HG02840 (cell line): ENCODE data around the gene SLC19A1.

Source experiments
- ATAC-seq: cut with Tn5 transposase; IDR thresholded peaks from one replicate; pipeline ENCODE4 v1.9.1; 2021; ENCODE audit warnings: mild to moderate bottlenecking, moderate library complexity, moderate number of reproducible peaks; ENCODE audit not compliant: unreplicated experiment, low FRiP score

Gene SLC19A1

DNA sequence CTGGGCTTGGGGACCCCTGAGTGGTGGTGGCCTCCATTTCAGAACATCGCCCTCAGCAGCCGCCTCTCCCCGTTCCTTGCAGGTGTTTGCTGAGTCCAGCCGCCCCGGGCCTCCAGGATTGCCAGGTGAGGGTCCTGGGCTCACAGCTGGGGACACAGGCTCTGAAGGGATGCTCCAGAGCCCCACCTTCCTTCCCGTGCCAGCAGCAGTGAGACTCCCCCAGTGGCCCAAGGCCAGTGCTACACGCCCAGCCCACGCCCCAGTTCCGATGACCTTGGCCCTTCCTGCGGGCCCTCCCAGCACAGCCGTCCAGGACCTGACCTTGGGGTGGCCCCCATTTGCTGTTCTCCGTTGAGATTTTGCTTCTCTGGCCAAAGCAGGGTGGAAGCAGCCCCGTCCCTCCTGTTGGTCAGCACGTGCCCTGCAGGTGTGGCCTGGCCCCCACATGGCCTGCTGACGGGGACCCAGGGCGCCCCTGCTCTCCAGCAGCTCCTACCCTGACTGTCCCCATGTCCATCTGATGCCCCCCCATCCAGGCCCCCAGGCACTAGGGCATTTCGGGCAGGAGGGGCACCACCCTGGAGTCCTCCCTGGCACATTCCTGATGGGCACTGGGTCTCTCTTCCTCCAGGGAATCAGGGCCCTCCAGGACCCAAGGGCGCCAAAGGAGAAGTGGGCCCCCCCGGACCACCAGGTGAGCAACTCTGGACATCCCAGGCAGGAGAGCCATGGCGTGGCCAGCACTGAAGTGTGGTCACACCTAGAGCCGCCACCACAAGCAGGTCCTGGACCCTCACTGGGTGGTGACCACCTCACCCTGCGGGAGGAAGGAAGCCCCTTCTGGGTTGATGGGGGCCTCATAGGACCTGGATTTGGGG, 45.0 kb downstream of the SLC19A1 start:
- ATAC-seq: no peak

DNA sequence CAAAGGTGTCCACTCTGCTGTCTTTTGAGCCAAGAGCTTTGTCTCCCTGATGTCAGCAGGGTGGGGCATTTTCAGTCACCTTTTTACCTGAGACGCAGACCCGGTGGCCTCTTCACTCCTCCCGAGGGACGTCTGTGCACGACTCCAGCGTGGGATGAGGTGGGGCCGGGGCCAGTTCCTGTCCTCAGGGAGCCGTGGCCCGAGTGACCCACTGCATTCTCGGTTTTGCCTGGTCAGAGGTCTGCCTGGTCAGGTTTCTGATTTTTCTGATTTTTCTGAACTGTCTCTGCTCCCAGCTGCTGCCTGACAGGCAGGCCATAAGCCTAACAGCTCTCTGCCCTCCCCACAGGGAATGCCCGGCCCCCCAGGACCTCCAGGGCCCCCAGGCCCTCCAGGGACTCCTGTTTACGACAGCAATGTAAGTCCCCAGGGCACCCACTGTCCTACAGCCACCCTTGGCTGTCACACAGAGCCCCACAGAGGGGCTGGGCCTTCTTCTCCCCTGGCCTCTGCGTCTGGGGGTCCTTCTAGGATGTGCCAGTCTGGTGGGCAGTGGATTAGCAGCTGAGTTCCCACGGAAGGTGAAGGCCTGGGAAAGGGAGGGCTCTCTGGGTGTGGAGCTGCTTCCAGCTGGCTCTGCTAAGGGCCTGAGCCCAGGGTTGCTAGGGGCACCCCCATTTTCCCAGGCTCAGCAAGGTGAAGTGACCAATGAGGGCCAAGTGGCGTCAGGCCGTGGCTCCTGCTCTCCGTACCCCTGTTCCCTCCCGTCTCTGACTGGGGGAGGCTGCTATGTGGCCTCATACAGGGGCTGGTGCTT, 45.9 kb downstream of the SLC19A1 start:
- ATAC-seq: no peak

DNA sequence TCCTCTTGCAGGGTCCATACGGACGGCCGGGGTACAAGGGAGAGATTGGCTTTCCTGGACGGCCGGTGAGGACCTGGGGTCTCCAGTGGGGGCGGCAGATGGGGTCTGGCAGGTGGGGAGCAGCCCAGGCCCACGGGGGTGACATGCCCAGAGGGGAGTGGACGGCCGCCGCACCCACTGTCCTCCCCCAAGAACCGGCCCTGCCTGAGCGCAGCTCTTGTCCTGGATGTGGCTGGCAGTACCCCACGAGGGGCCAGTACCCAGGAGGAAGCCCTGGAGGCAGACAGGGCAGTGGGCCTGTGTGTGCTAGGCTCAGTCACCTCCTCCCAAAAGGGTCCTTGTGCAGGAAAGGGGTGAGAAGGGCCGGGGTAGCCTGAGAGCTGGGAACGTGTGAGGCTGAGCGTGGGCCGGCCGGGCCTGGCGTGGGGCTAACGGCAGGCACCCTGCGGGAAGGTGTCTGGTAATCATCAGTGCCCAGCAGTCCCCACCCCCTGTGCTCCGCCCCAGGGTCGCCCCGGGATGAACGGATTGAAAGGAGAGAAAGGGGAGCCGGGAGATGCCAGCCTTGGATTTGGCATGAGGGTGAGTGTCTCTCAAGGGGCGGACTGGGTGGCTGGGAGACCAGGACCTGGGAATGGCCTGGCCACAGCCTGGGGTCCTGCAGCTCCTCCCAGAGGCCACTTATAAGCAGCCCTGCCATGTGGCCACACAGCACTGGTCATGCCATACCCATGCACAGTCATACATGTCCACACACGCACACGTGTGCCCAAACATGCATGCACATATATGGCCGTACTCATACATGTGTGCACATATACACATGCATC, 47.2 kb downstream of the SLC19A1 start:
- ATAC-seq: no peak

DNA sequence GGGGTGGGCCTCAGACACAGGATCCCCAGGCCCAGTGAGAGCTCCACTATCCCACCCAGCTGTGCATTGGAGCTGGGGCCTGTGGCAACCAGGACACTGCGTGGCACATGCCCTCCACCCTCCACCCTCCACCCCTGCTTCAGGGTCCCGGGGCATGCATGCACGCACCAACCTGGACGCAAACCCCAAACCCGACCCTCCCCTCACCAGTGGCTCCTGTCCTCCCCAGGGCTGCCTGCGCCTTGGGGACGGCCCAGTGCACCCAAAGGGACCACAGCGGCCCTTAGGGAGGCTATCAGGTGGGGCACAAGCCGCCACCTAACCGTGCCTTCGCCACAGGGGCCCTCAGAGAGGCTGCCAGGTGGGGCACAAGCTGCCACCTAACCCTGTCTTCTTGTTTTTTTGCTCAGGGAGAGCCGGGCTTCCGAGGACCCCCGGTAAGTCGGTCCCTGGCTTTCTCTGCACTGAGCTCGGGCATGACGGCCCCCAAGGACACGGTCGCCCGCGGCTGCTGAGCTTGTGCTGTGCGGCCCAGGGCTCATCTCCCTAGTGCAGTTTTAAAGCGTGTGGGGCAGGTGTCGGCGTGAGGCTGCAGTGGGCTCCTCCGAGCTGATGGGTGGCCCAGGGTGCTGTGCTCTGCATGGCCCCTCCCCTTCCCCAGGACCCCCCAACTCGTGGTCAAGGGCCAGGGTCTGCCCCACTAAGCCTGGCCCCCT, 47.9 kb downstream of the SLC19A1 start:
- ATAC-seq: no peak

DNA sequence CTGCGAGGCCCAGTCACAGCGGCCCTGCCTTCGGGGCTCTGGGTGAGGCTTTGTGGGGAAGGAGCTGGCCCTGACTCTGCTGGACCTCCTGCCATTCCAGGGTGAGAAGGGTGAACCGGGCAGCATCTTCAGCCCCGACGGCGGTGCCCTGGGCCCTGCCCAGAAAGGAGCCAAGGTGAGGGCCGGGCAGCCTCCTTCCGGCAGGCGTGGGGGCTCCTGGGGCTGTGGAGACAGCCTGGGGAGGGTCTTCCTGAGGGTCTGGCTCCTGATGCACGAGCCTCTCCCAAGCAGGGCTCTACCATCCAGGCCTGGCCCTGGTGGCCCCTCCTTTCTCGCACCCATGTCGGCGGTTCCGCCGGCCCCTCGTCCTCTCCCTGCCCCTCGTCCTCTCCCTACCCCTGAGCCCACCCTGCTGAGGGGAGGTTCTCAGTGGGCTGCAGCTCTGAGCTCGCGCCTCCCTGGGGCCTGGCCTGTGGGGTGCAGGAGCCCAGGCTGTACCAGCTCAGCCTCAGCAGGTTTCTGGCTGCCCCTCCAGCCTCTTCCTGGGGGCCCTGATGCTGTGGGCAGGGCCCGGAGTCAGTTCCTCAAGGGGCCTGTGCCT, 48.7 kb downstream of the SLC19A1 start:
- ATAC-seq: no peak

DNA sequence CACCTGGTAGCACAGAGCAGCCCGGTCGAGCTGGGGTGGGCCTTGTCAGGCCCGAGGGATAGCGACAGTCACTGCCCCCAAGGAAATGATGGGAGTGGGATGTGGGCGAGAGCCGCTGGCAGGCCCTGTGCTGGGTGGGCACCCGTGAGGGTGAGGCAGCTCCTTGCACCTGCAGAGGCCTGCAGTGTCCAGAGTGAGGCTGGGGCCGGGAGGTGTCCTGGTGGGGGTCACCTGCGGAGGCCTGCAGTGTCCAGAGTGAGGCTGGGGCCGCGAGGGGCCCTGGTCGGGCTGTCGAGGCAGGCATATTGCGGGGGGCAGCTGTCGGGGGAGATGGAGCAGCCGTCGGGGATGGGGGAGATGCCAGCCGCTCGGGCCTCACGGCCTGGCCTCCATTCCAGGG, 49.5 kb downstream of the SLC19A1 start:
- ATAC-seq: no peak

DNA sequence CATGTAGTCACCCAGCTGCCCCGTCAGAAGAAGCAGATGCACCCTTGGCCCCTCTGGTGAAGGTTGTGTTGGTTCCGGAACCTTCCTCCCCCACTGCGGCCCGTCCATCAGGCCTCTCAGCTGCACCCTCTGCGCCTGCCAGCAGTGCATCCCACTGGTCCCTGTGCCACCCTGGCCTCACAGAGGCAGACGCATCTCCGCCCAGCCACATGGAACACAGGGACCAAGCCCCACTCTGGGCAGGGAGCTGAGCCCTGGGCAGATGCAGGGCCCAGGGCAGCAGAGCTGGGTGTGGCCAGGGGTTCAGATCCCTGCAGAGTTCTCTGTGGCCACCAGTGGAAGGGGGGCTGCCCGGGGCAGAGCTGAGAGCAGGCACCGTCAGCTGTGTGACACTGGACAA, 50.6 kb downstream of the SLC19A1 start:
- ATAC-seq: no peak

DNA sequence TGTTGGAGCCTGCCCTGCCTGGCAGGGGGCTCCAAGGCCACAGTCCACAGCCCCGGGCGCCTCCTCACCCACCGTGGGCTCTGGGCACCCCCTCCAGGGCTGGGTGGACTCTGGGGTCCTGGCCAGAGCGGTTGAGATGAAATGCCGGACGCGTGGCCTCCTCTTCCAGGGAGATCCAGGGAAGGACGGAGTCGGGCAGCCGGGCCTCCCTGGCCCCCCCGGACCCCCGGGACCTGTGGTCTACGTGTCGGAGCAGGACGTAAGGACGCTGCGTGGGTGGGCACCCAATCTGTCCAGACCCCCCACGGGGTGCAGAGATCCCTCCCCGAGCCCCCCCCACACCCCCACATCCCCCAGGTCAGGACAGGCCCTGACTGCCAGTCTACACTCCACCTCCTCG, 51.2 kb downstream of the SLC19A1 start:
- ATAC-seq: no peak

DNA sequence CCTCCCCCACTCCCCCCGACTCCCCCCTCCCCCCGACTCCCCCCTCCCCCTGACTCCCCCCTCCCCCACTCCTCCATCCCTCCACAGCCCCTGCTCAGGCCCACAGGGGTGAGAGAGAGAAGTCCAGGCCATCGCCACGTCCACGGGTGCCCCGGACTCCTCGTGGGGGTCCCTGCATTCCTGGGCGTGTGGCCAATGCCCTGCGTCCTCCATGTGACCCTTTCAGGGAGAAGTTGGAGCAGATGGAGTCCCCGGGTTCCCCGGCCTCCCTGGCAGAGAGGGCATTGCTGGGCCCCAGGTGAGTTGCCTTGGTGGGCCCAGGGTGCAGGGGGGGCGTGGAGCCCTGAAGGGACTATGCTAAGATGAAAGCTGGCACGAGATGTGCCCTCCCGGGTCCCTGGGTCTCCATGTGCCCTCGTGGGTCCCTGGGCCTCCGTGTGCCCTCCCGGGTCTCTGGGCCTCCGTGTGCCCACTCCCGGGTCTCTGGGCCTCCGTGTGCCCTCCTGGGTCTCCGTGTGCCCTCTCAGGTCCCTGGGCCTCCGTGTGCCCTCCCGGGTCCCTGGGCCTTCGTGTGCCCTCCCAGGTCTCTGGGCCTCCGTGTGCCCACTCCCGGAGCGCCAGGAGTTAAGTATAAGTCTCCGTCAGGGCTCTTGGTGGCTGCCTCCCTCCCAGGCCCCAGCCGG, 52.0 kb downstream of the SLC19A1 start:
- no peak for ATAC-seq

DNA sequence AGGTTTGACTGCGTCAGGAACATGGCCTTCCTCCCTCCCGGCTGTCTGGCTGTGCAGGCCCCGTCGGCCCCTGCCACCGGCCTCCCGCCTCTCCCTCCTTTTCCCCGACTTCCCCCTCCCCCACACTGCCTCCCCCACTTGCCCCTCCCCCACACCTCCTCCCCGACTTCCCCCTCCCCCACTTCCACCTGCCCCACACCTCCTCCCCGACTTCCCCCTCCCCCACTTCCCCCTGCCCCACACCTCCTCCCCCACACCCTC, 52.6 kb downstream of the SLC19A1 start:
- no peak for ATAC-seq

DNA sequence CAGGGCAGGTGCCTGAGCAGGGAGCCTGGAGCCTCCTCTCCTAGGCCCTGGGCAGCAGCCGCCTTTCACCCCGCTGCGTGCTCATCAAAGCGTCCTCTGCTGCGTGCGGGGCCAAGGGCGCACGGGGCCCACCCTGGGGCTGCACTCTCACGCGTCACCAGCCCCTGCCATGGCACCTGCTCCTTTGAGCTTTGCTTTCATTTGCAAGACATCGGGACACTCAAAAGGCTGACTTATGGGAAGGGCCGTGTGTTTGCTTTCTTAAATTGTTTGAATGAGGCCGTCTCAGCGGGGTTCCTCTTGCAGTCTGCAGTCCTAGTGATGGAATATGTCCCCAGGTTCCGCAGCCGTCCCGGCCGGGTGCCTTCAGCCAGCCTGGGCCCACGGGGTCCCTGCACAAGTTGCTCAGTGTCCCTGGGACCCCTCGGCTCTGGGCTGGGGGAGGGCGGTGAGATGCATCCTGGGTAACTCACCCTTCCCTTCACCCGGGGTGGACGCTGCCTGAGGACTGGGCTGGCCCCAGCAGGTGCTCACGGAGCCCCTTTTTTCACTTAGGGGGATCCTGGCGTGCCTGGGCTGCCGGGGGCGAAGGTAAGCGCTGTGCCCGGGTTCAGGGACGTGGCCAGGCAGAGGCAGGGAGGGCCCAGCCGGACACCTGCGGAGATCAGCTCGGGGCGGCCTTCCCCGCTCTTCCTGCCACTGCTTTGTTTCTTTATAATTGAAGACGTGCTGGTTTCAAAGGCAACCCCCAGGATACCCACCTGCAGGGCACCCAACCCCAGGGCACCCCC, 53.1 kb downstream of the SLC19A1 start:
- ATAC-seq: no peak

DNA sequence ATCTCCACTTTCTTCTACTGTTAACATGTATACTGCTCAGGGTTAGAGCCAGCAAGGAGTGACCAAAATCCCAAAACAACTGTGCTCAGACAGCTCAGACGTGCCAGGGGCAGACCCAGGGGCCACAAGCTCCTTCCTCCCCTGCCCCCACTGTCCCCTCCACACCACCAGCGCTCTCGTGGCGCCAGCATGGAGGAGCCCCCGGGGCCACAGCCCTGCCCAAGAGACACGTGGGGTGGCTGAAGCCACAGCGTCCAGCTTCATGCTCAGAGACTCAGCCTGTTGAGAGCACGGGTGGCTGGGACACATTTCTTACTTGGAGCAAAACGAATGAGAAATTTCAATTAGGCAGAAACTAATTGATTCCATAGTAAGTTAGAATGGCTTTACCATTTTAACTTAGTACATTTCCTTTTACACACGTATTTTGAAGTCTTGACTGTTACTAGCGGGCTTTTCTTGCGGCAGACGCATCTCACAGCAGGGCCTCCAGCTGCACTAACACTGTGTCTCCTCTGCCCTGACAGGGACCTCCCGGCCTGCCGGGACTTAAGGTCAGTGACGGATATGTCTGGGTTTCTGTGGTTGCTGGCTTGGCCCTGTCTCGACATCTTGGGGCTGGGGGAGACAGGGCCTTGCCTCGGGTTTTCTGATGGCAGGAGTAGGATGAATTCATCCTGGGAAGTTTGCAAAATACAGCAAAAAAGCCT, 54.2 kb downstream of the SLC19A1 start:
- ATAC-seq: no peak

DNA sequence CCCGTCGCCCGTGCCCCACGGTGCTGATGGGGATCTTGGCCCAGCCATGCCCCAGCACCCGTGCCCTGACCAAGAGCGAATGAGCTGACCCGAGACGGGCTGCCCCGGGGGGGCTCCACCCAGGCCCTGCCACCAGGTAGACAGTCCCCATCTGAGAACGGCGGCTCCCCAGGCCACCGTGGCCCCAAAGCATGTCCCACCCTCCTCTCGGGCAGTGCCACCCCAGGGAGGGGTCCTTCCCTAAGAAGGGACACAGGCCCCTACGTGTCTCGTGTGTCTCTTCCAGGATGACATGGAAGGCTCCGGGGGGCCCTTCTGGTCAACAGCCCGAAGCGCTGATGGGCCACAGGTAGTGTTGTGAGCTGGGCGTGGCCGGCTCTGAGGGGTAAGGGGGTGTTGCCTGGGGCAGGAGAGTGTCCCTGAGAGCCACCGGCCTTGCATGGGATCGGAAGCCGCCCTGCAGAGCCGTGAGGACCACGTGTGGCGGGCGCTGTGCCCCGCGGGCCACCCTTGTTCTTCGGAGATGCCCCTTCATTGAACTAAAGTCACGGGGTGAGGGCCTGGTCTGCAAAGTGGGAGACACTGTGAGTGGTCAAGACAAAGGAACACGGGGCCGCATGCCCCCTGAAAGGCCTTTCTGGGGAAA, 55.0 kb downstream of the SLC19A1 start:
- ATAC-seq: no peak

DNA sequence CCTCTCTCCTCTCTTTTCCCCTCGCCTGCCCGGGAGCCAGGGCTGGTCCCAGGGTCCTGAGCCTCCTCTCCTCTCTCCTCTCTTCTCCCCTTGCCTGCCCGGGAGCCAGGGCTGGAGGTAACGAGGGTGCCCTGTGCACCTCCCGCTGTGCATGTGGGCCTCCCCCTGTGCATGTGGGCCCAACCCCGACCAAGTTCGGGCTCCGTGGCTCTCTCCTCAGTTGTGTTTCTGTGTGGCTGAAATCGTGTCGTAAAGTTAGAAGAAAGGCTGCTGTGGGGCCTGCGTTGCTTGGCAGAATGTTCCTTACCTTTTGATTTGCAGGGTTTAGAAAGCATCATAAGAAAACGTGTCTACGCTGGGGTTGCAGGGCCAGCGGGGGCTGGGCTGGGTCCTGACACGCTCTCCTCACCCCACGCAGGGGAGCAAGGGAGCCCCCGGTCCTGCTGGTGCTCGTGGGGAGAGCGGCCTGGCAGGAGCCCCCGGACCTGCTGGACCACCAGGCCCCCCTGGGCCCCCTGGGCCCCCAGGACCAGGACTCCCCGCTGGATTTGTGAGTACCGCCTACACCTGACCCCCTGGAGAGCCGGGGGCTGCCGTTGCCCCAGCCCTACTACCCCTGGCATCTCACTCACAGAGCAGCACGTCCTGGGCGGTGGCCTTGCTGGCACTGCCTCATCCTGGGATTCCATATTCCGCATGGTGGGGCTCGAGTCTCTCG, 55.6 kb downstream of the SLC19A1 start:
- ATAC-seq: no peak

DNA sequence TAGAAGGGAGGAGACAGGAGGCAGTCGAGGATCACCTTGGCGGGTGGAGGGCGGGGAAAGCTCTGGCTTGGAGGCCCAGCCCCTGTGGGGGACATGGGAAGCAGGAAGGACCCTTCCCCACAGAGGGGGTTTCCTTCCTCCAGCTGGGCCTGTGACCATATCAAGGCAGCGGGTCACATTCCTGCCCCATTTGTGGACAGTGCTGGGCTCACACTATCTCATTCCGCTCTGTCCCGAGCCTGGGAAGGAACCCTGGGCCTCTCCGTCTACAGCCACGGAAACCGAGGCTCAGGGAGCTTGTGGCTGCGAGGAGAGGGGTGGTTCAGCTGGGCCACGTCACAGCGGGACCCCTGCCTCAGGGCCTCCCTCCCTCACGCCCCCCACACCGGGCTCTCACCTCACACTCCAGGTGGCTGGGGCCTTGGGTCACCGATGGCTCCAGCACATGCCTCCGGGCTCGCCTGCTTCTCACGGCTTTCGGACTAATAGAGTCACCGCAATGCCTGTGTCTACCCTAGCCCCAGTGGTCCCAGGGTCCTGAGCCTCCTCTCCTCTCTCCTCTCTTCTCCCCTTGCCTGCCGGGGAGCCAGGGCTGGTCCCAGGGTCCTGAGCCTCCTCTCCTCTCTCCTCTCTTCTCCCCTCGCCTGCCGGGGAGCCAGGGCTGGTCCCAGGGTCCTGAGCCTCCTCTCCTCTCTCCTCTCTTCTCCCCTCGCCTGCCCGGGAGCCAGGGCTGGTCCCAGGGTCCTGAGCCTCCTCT, 56.4 kb downstream of the SLC19A1 start:
- ATAC-seq: no peak

DNA sequence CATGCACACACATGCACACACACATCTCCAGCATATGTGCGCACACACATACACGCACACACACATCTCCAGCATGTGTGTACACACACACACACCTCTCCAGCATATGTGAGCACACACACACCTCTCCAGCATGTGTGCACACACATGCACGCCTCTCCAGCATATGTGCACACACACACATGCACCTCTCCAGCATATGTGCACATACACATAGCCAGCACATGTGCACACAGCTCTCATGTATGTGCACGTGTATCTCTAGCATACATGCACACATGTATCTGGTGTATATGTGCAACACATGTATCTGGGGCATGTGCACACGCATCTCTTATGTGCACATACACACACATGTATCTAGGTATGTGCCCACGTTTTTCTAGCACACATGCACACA, 57.9 kb downstream of the SLC19A1 start:
- no peak for ATAC-seq
